HL-60 (cell line): ENCODE measurements around the gene CEBPE.

Experiments
- GABPA ChIP-seq: IDR thresholded peaks from 2 replicates; pipeline ENCODE4 v1.6.1; 2012; ENCODE audit warnings: low read depth
- SPI1 ChIP-seq: IDR thresholded peaks from 2 replicates; pipeline ENCODE4 v1.6.1; 2012; ENCODE audit warnings: low read depth, mild to moderate bottlenecking, borderline replicate concordance
- TF ChIP-seq, protein P1 (sequence below): IDR thresholded peaks from one replicate; pipeline ENCODE4 v1.5.1; 2011; ENCODE audit warnings: low read length, control low read depth, inconsistent platforms; ENCODE audit not compliant: insufficient read depth

DNA sequence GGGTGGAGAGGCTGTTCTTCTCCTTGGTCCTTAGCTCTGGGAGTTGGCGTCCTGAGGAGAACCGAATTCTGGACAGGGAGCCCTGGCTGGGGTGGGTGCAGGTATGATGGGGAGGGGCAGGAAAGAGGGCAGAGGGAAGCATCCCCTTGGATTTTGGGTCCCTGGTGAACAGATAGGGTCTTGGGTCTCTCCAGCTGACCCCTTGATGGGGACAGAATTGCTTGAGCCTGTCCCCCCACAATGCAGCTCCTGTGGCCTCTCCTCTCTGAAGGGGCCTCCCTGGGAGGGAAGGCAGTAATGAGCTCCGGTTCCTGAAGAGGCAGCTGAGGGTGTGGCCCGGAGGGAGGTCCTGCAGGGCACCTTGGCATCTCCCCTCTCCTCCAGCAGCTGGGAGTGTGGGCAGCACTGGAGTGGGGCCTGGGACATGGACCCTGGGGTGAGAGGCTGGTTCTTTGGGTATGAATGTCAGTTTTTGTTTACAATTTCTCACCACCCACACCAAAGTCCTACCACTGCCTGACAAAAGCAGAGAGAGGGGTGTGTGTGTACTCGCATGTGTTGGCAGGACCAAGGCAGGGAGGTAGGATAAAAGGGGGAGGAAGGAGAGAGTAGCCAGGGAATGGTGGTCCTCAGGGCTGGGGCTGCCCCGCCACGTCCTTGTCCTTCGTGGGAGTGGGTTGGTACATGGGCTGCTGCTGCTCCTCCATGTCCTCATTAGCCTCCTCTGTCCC is 7.7 kb upstream of the CEBPE start:
- TF ChIP-seq, protein P1, sequence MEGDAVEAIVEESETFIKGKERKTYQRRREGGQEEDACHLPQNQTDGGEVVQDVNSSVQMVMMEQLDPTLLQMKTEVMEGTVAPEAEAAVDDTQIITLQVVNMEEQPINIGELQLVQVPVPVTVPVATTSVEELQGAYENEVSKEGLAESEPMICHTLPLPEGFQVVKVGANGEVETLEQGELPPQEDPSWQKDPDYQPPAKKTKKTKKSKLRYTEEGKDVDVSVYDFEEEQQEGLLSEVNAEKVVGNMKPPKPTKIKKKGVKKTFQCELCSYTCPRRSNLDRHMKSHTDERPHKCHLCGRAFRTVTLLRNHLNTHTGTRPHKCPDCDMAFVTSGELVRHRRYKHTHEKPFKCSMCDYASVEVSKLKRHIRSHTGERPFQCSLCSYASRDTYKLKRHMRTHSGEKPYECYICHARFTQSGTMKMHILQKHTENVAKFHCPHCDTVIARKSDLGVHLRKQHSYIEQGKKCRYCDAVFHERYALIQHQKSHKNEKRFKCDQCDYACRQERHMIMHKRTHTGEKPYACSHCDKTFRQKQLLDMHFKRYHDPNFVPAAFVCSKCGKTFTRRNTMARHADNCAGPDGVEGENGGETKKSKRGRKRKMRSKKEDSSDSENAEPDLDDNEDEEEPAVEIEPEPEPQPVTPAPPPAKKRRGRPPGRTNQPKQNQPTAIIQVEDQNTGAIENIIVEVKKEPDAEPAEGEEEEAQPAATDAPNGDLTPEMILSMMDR = no peak
- TF ChIP-seq SPI1 = no peak
- no peak for TF ChIP-seq GABPA
